ENCODE measurements around the gene DRD3.

DNA sequence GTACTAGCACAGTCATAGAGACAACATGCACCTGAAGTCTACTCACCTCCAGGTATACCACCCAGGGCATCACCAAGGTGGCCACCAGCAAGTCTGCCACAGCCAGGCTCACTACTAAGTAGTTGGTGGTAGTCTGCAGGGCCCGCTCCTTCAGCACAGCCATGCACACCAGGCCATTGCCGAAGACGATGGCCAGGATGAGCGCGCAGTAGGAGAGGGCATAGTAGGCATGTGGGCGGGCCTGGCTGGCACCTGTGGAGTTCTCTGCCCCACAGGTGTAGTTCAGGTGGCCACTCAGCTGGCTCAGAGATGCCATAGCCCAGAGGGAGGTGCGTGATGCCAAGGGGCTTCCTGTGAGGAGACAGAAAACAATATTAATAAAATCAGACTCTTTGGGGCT, 7.2 kb downstream of the DRD3 start:
- TF ChIP-seq, protein P1, sequence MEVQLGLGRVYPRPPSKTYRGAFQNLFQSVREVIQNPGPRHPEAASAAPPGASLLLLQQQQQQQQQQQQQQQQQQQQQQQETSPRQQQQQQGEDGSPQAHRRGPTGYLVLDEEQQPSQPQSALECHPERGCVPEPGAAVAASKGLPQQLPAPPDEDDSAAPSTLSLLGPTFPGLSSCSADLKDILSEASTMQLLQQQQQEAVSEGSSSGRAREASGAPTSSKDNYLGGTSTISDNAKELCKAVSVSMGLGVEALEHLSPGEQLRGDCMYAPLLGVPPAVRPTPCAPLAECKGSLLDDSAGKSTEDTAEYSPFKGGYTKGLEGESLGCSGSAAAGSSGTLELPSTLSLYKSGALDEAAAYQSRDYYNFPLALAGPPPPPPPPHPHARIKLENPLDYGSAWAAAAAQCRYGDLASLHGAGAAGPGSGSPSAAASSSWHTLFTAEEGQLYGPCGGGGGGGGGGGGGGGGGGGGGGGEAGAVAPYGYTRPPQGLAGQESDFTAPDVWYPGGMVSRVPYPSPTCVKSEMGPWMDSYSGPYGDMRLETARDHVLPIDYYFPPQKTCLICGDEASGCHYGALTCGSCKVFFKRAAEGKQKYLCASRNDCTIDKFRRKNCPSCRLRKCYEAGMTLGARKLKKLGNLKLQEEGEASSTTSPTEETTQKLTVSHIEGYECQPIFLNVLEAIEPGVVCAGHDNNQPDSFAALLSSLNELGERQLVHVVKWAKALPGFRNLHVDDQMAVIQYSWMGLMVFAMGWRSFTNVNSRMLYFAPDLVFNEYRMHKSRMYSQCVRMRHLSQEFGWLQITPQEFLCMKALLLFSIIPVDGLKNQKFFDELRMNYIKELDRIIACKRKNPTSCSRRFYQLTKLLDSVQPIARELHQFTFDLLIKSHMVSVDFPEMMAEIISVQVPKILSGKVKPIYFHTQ (CRISPR knock-in tag; IDR thresholded peaks at IDR 0.05): no peak
- TF ChIP-seq IRF2 (CRISPR knock-in tag; IDR thresholded peaks at IDR 0.05; ENCODE audit: borderline replicate concordance, low read depth) (no peak), RORB (CRISPR knock-in tag; IDR thresholded peaks at IDR 0.05) (no peak), ZNF423 (CRISPR knock-in tag; IDR thresholded peaks at IDR 0.05) (no peak), FOXK1 (CRISPR knock-in tag; IDR thresholded peaks at IDR 0.05) (no peak), JUN (CRISPR knock-in tag; IDR thresholded peaks at IDR 0.05) (no peak), KAT7 (CRISPR knock-in tag; IDR thresholded peaks at IDR 0.05; ENCODE audit: borderline replicate concordance) (no peak), SP1 (CRISPR knock-in tag; conservative IDR thresholded peaks at IDR 0.05) (no peak)
- TF ChIP-seq, protein P2, sequence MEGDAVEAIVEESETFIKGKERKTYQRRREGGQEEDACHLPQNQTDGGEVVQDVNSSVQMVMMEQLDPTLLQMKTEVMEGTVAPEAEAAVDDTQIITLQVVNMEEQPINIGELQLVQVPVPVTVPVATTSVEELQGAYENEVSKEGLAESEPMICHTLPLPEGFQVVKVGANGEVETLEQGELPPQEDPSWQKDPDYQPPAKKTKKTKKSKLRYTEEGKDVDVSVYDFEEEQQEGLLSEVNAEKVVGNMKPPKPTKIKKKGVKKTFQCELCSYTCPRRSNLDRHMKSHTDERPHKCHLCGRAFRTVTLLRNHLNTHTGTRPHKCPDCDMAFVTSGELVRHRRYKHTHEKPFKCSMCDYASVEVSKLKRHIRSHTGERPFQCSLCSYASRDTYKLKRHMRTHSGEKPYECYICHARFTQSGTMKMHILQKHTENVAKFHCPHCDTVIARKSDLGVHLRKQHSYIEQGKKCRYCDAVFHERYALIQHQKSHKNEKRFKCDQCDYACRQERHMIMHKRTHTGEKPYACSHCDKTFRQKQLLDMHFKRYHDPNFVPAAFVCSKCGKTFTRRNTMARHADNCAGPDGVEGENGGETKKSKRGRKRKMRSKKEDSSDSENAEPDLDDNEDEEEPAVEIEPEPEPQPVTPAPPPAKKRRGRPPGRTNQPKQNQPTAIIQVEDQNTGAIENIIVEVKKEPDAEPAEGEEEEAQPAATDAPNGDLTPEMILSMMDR (IDR thresholded peaks at IDR 0.05): no peak
- TF ChIP-seq, protein P3, sequence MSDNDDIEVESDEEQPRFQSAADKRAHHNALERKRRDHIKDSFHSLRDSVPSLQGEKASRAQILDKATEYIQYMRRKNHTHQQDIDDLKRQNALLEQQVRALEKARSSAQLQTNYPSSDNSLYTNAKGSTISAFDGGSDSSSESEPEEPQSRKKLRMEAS (CRISPR knock-in tag; IDR thresholded peaks at IDR 0.05): no peak
- TF ChIP-seq, protein P4, sequence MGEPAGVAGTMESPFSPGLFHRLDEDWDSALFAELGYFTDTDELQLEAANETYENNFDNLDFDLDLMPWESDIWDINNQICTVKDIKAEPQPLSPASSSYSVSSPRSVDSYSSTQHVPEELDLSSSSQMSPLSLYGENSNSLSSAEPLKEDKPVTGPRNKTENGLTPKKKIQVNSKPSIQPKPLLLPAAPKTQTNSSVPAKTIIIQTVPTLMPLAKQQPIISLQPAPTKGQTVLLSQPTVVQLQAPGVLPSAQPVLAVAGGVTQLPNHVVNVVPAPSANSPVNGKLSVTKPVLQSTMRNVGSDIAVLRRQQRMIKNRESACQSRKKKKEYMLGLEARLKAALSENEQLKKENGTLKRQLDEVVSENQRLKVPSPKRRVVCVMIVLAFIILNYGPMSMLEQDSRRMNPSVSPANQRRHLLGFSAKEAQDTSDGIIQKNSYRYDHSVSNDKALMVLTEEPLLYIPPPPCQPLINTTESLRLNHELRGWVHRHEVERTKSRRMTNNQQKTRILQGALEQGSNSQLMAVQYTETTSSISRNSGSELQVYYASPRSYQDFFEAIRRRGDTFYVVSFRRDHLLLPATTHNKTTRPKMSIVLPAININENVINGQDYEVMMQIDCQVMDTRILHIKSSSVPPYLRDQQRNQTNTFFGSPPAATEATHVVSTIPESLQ (CRISPR knock-in tag; IDR thresholded peaks at IDR 0.05): no peak
- TF ChIP-seq, protein P5, sequence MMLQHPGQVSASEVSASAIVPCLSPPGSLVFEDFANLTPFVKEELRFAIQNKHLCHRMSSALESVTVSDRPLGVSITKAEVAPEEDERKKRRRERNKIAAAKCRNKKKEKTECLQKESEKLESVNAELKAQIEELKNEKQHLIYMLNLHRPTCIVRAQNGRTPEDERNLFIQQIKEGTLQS (CRISPR knock-in tag; conservative IDR thresholded peaks at IDR 0.05): no peak
